PC-3 (cell line): ENCODE results near the gene ARHGAP28. TPM values are rescaled to one million over a fixed set of nuclear protein-coding genes. Genes with fewer than 3 reads are reported as not detected.

ENCODE experiments used
- ATAC-seq: fragments of 200-7000 bp; cut with Tn5 transposase; 2 replicates; pipeline ENCODE4 v1.9.1; 2020; ENCODE audit warnings: mild to moderate bottlenecking, moderate library complexity
- BruUV-seq: library from RNA; stranded (reverse); fragments of 400-500 nt; replicated peaks from 2 replicates; lab custom pipeline; 2021; lab: Mats Ljungman, UMichigan
- CTCF ChIA-PET: fragments of 300-600 bp; sonication (Branson Sonifier 250); formaldehyde crosslinking; loops from one replicate; lab custom pipeline; 2022; ENCODE audit warnings: antibody characterized with exemption; lab: Charles Lee
- POLR2A ChIA-PET: fragments of 300-600 bp; sonication (Branson Sonifier 250); formaldehyde crosslinking; loops from one replicate; lab custom pipeline; 2022; ENCODE audit warnings: antibody characterized with exemption; ENCODE audit not compliant: unreplicated experiment; lab: Charles Lee
- DNase-seq: peaks from one replicate; pipeline ENCODE4 v3.0.0-alpha.2; 2015
- H2AFZ ChIP-seq: fragments of 300-600 bp; sonication (generic); 2 replicates; pipeline ENCODE4 v1.6.0; 2016; ENCODE audit warnings: antibody characterized with exemption, low read length
- H3F3A ChIP-seq: fragments of 300-600 bp; sonication (generic); one replicate; pipeline ENCODE4 v1.6.0; 2017; ENCODE audit warnings: antibody characterized with exemption, low read length, control low read depth, mild to moderate bottlenecking; ENCODE audit not compliant: unreplicated experiment
- H3K27ac ChIP-seq: fragments of 300-600 bp; sonication (generic); 2 replicates; pipeline ENCODE4 v1.5.1; 2016; ENCODE audit warnings: mild to moderate bottlenecking, low read length
- H3K27me3 ChIP-seq: fragments of 300-600 bp; sonication (generic); 2 replicates; pipeline ENCODE4 v1.6.1; 2016; ENCODE audit warnings: low read length, mixed read lengths
- H3K36me3 ChIP-seq: fragments of 300-600 bp; sonication (generic); 2 replicates; pipeline ENCODE4 v1.6.1; 2016; ENCODE audit warnings: low read depth, mixed run types, low read length, mixed read lengths
- H3K4me1 ChIP-seq: fragments of 300-600 bp; sonication (generic); 2 replicates; pipeline ENCODE4 v1.5.1; 2016; ENCODE audit warnings: low read length; ENCODE audit not compliant: insufficient read depth
- H3K4me2 ChIP-seq: fragments of 300-600 bp; sonication (generic); 2 replicates; pipeline ENCODE4 v1.6.0; 2016; ENCODE audit warnings: low read length
- H3K4me3 ChIP-seq: fragments of 300-600 bp; sonication (generic); 2 replicates; pipeline ENCODE4 v1.5.1; 2016; ENCODE audit warnings: mild to moderate bottlenecking, low read length, mixed read lengths
- H3K79me2 ChIP-seq: fragments of 300-600 bp; sonication (generic); 2 replicates; pipeline ENCODE4 v1.6.1; 2017; ENCODE audit warnings: low read length, mixed read lengths
- H3K9ac ChIP-seq: fragments of 300-600 bp; sonication (generic); 2 replicates; pipeline ENCODE4 v1.6.0; 2016; ENCODE audit warnings: mild to moderate bottlenecking, low read length
- H3K9me2 ChIP-seq: fragments of 300-600 bp; sonication (generic); replicated peaks from 2 replicates; pipeline ENCODE4 v1.6.1; 2016; ENCODE audit warnings: mixed run types, low read length, mixed read lengths
- H3K9me3 ChIP-seq: fragments of 300-600 bp; sonication (generic); 2 replicates; pipeline ENCODE4 v1.6.1; 2016; ENCODE audit warnings: low read length, mixed read lengths
- H4K20me1 ChIP-seq: fragments of 300-600 bp; sonication (generic); 2 replicates; pipeline ENCODE4 v1.6.1; 2016; ENCODE audit warnings: low read length, mixed read lengths
- EZH2 ChIP-seq: fragments of 300-600 bp; sonication (generic); IDR thresholded peaks from one replicate; pipeline ENCODE4 v1.6.1; 2017; ENCODE audit warnings: antibody characterized with exemption, mild to moderate bottlenecking, low read length; ENCODE audit not compliant: unreplicated experiment
- EZH2phosphoT487 ChIP-seq: fragments of 300-600 bp; sonication (generic); IDR thresholded peaks from 2 replicates; pipeline ENCODE4 v1.6.1; 2018; ENCODE audit warnings: mild to moderate bottlenecking, antibody characterized with exemption, low read length, borderline replicate concordance
- intact Hi-C: fragments of 100-400 bp; cut with micrococcal nuclease; formaldehyde crosslinking; loops from 2 replicates; pipeline ENCODE4 v1.9.0; 2023
- total RNA-seq: library from RNA; depleted of rRNA; stranded (reverse); fragments of >200 nt; gene quantifications from 2 replicates; pipeline ENCODE4 v1.2.3, GENCODE V29; 2014
- TF ChIP-seq, protein P1 (sequence below): fragments of 300-600 bp; sonication (generic); conservative IDR thresholded peaks from 2 replicates; pipeline ENCODE4 v1.5.1; 2017; ENCODE audit warnings: antibody characterized with exemption, low read depth, mild to moderate bottlenecking, low read length

The ARHGAP28 gene
- total RNA-seq, 1 experiment from 2014 or later, result 10.0 TPM

DNA sequence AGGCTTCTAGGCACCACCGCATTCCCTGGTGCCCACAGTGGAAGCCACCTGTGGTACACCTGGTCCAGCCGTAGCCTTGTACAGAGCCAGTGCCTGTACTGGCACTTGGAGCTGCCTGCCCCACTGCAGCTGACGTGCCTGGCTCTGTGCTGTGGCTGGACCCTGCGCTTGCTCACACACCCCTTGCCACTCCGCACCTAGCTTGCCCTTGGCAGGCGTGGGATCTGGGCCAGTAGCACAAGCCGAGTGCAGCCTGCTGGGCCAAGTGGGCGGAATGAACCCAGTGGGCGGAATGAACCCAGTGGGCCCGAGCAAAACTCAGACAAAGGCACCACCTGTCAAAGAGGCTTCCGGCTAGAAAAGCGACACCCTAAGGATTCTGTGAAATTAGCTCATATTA lies 126.3 kb downstream of the ARHGAP28 start:
- Histone ChIP-seq H3K79me2 (no peaks in the 10 kb centered on the region), H3K27me3 (no peaks in the 10 kb centered on the region), H3K9me3 (no peaks in the 10 kb centered on the region), H3K9ac (no peak overlapping the region), H3K4me3 (no peak overlapping the region), H3K36me3 (no peaks in the 10 kb centered on the region), H4K20me1 (no peaks in the 10 kb centered on the region), H3K9me2 (no peaks in the 10 kb centered on the region), H3F3A (no peaks in the 10 kb centered on the region), H3K27ac (no peak overlapping the region), H3K4me1 (no peaks in the 10 kb centered on the region), H2AFZ (no peak overlapping the region), H3K4me2 (no peak overlapping the region)
- BruUV-seq, result no TSS peak
- CTCF ChIA-PET, result no interaction called here
- TF ChIP-seq, protein P1, sequence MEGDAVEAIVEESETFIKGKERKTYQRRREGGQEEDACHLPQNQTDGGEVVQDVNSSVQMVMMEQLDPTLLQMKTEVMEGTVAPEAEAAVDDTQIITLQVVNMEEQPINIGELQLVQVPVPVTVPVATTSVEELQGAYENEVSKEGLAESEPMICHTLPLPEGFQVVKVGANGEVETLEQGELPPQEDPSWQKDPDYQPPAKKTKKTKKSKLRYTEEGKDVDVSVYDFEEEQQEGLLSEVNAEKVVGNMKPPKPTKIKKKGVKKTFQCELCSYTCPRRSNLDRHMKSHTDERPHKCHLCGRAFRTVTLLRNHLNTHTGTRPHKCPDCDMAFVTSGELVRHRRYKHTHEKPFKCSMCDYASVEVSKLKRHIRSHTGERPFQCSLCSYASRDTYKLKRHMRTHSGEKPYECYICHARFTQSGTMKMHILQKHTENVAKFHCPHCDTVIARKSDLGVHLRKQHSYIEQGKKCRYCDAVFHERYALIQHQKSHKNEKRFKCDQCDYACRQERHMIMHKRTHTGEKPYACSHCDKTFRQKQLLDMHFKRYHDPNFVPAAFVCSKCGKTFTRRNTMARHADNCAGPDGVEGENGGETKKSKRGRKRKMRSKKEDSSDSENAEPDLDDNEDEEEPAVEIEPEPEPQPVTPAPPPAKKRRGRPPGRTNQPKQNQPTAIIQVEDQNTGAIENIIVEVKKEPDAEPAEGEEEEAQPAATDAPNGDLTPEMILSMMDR, result no peak
- no peak for TF ChIP-seq EZH2
- intact Hi-C loops, result no loop called here
- POLR2A ChIA-PET, result no interaction called here
- ATAC-seq, result no peak
- no peak for DNase-seq

DNA sequence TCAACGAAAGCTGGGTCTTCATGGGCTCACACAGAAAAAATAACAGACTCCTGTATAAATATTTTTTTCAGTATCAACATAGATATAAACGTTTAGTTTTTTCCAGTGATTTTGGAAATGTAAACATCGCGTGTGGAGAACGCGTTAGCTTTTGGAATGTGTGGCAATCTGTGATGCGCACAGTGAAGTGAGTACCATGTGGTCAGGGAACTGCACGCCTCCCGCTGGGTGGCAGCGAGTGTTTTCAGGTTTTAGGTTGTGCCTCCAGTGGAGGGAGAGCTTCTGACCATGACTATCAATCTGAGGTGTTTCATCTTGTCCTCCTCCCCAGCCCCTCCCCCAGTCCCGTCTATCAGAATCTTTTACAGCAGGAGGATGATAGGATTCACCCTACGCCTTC lies 127.8 kb downstream of the ARHGAP28 start:
- Histone ChIP-seq H3F3A (no peaks in the 10 kb centered on the region), H3K9me3 (no peaks in the 10 kb centered on the region), H3K9ac (no peak overlapping the region), H3K9me2 (no peaks in the 10 kb centered on the region), H3K4me3 (no peak overlapping the region), H3K79me2 (no peaks in the 10 kb centered on the region), H4K20me1 (no peaks in the 10 kb centered on the region), H3K4me1 (no peaks in the 10 kb centered on the region), H3K27me3 (no peaks in the 10 kb centered on the region), H3K36me3 (no peaks in the 10 kb centered on the region), H2AFZ (no peak overlapping the region), H3K27ac (no peak overlapping the region), H3K4me2 (no peak overlapping the region)
- no TSS peak for BruUV-seq
- no peak for DNase-seq
- TF ChIP-seq EZH2phosphoT487 (no peak), EZH2 (no peak)
- TF ChIP-seq, protein P1, result no peak
- CTCF ChIA-PET, result no interaction called here
- intact Hi-C loops, result no loop called here
- POLR2A ChIA-PET, result interaction anchor here (0.5 kb wide), 1 partner anchor 1808 kb away, joined by 7 read pairs; no protein-coding TSS in a partner anchor
- ATAC-seq, result no peak

DNA sequence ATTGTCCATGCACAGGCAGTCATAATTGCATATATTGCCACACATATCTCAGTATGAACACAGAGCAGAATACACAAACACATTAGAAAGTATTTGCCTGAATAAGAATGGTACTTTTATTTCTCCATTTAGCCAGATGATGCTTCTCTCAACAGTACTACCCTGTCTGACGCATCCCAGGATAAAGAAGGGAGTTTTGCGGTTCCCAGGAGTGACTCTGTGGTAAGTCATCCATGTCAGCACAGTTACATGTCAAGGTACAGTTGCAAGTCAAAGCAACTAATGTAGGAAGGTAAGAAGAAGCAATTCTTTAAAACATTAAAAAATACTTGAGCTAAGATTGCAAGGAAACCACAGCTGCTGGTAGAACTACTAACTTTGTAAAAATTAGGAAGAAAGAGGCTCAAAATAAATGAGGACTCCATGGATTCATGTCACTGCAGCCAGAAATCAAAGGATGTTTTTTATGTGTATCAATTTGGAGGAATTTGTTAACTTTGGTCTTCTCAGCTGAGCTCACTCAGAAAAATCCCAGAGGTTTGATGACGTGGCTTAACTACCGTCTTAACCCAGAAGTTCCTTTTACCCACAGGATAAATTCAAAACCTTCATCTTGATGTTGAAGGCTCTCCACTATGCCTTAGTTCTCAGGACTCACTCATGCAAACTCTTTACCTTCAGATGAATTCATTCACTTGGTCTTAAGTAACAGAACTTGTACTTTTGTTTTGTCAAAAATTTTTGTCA lies 130.3 kb downstream of the ARHGAP28 start:
- TF ChIP-seq EZH2, result no peak
- TF ChIP-seq, protein P1, result no peak
- TF ChIP-seq EZH2phosphoT487, result no peak
- Histone ChIP-seq H3K9ac (no peak overlapping the region), H3K27ac (no peak overlapping the region), H3K79me2 (no peaks in the 10 kb centered on the region), H3K9me2 (no peaks in the 10 kb centered on the region), H3K4me3 (no peak overlapping the region), H3K36me3 (no peaks in the 10 kb centered on the region), H3K4me2 (no peak overlapping the region), H2AFZ (no peak overlapping the region), H3K27me3 (no peaks in the 10 kb centered on the region), H3K4me1 (no peaks in the 10 kb centered on the region), H3F3A (no peaks in the 10 kb centered on the region), H4K20me1 (no peaks in the 10 kb centered on the region), H3K9me3 (no peaks in the 10 kb centered on the region)
- CTCF ChIA-PET, result no interaction called here
- BruUV-seq, result no TSS peak
- POLR2A ChIA-PET, result no interaction called here
- DNase-seq (peak; percentile 15), ATAC-seq (peak; percentile 72)
- intact Hi-C loops, result no loop called here
